NB4 (cell line): ENCODE results near the gene SEPHS1.

Experiments
- POLR2A ChIP-seq: IDR thresholded peaks from 2 replicates; pipeline ENCODE4 v1.6.1; 2011; ENCODE audit warnings: mild to moderate bottlenecking; ENCODE audit not compliant: insufficient read length; ENCODE audit errors: extremely low read depth
- TF ChIP-seq, protein P1 (sequence below): IDR thresholded peaks from one replicate; pipeline ENCODE4 v1.5.1; 2012; ENCODE audit warnings: low read depth, low read length

DNA sequence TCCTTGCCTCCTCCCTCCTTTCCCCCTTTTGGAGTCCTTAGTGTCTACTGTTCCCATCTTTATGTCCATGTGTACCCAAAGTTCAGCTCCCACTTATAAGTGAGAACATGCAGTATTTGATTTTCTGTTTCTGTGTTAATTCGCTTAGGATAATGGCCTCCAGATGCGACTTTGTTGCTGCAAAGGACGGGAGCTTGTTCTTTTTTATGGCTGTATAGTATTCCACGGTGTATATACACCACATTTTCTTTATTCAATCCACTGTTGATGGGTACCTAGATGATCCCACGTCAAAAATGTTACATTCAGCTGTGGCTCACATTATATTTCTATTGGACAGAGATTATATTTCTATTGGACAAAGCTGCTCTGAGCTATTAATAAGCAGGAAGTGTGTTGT, 24.4 kb upstream of the SEPHS1 start:
- TF ChIP-seq, protein P1, sequence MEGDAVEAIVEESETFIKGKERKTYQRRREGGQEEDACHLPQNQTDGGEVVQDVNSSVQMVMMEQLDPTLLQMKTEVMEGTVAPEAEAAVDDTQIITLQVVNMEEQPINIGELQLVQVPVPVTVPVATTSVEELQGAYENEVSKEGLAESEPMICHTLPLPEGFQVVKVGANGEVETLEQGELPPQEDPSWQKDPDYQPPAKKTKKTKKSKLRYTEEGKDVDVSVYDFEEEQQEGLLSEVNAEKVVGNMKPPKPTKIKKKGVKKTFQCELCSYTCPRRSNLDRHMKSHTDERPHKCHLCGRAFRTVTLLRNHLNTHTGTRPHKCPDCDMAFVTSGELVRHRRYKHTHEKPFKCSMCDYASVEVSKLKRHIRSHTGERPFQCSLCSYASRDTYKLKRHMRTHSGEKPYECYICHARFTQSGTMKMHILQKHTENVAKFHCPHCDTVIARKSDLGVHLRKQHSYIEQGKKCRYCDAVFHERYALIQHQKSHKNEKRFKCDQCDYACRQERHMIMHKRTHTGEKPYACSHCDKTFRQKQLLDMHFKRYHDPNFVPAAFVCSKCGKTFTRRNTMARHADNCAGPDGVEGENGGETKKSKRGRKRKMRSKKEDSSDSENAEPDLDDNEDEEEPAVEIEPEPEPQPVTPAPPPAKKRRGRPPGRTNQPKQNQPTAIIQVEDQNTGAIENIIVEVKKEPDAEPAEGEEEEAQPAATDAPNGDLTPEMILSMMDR: no peak
- TF ChIP-seq POLR2A: no peak
